ENCODE results near the gene SERP2. TPM values are rescaled to one million over a fixed set of nuclear protein-coding genes. Genes with fewer than 3 reads are reported as not detected.
A peak's percentile ranks its signal among the peaks of the same experiment; 100 is the strongest.

SERP2 gene
- total and polyA plus RNA-seq, 2 donors from 2014 or later = 9.7 to 11.0 TPM

- DNase-seq = peak in 1 of 5 donors; percentile 42
- no peak overlapping the region for H3K9ac ChIP-seq (ENCODE audit: low read length in 3 of 3)
- intact Hi-C loops (cut with DNase I) = no loop called here
- H3K36me3 ChIP-seq (ENCODE audit: control insufficient read depth in 2 of 3, insufficient read depth in 3 of 3, low read length in 3 of 3) = no peaks in the 10 kb centered on the region
- no peak overlapping the region for H3K4me3 ChIP-seq (ENCODE audit: low read length in 3 of 3)
- H3K4me1 ChIP-seq (ENCODE audit: control insufficient read depth in 2 of 3, insufficient read depth in 2 of 3, low read depth in 1 of 3, low read length in 3 of 3) = peaks cover 0 to 2% (median 0%) of the 10 kb centered on the region in 3 donors
- H3K9me3 ChIP-seq (ENCODE audit: control insufficient read depth in 2 of 3, insufficient read depth in 1 of 3, low read length in 3 of 3) = no peaks in the 10 kb centered on the region
- no peaks in the 10 kb centered on the region for H3K27me3 ChIP-seq (ENCODE audit: control insufficient read depth, insufficient read depth, low read length)
- no peak overlapping the region for H3K27ac ChIP-seq (ENCODE audit: low read depth in 2 of 2, low read length in 2 of 2)
- FAIRE-seq = no peak
- no peak for TF ChIP-seq CTCF (IDR thresholded peaks at IDR 0.05; ENCODE audit: borderline replicate concordance, extremely low read depth, insufficient read depth)
Measured at GRCh38 chr13:44417446-44417845, 43.8 kb downstream of the SERP2 start.

DNA sequence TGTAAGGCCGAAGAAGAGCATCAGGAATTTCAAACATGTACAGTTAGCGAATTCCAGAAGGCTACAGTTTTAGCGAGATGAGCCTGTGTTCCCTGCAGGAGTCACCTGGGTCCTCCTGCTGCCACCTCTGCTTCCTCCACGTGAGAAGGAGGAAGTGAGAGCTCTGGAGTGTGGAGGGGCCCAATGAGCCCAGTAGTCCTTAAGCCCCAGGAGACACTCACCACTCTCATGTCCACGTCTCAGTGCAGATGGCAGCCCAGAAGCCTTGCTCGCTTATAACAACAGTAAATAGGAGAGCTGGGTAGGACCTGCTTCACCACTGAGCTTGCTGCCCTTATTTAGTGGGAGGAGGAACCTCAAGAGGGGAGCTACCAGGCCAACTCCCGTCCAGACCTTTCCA is 44.3 kb downstream of the SERP2 start:
- Histone ChIP-seq H3K9me3 (ENCODE audit: control insufficient read depth in 2 of 3, insufficient read depth in 1 of 3, low read length in 3 of 3) (no peaks in the 10 kb centered on the region), H3K4me3 (ENCODE audit: low read length in 3 of 3) (no peak overlapping the region), H3K27me3 (ENCODE audit: control insufficient read depth, insufficient read depth, low read length) (no peaks in the 10 kb centered on the region), H3K9ac (ENCODE audit: low read length in 3 of 3) (no peak overlapping the region), H3K36me3 (ENCODE audit: control insufficient read depth in 2 of 3, insufficient read depth in 3 of 3, low read length in 3 of 3) (no peaks in the 10 kb centered on the region), H3K4me1 (ENCODE audit: control insufficient read depth in 2 of 3, insufficient read depth in 2 of 3, low read depth in 1 of 3, low read length in 3 of 3) (peaks cover 0 to 2% (median 0%) of the 10 kb centered on the region in 3 donors), H3K27ac (ENCODE audit: low read depth in 2 of 2, low read length in 2 of 2) (no peak overlapping the region)
- DNase-seq = peak in 1 of 5 donors; percentile 28
- intact Hi-C loops (cut with DNase I) = no loop called here
- TF ChIP-seq CTCF (IDR thresholded peaks at IDR 0.05; ENCODE audit: borderline replicate concordance, extremely low read depth, insufficient read depth) = no peak
- no peak for FAIRE-seq

GRCh38 chr13:44420376-44421220 is 47.0 kb downstream of the SERP2 start:
- Histone ChIP-seq H3K27ac (ENCODE audit: low read depth in 2 of 2, low read length in 2 of 2) (no peak overlapping the region), H3K9me3 (ENCODE audit: control insufficient read depth in 2 of 3, insufficient read depth in 1 of 3, low read length in 3 of 3) (no peaks in the 10 kb centered on the region), H3K9ac (ENCODE audit: low read length in 3 of 3) (no peak overlapping the region), H3K4me3 (ENCODE audit: low read length in 3 of 3) (no peak overlapping the region), H3K27me3 (ENCODE audit: control insufficient read depth, insufficient read depth, low read length) (no peaks in the 10 kb centered on the region), H3K36me3 (ENCODE audit: control insufficient read depth in 2 of 3, insufficient read depth in 3 of 3, low read length in 3 of 3) (no peaks in the 10 kb centered on the region), H3K4me1 (ENCODE audit: control insufficient read depth in 2 of 3, insufficient read depth in 2 of 3, low read depth in 1 of 3, low read length in 3 of 3) (peaks cover 0 to 2% (median 0%) of the 10 kb centered on the region in 3 donors)
- FAIRE-seq = no peak
- no peak for TF ChIP-seq CTCF (IDR thresholded peaks at IDR 0.05; ENCODE audit: borderline replicate concordance, extremely low read depth, insufficient read depth)
- intact Hi-C loops (cut with DNase I) = no loop called here
- DNase-seq = peak in 2 of 5 donors; percentile 49 to 65
